ENCODE measurements around the gene FAM53C. TPM values are rescaled to one million over a fixed set of nuclear protein-coding genes. Genes with fewer than 3 reads are reported as not detected.

The FAM53C gene
- total RNA-seq, 1 donor from 2014 or later, result 53.6 TPM

- peak; percentile 63 to 82 for DNase-seq (ENCODE audit: low spot score in 2 of 2, unreplicated experiment in 2 of 2)
- Mint-ChIP-seq H3K27me3 (ENCODE audit: low read depth) (no peaks in the 10 kb centered on the region), H3K4me3 (peak overlapping the region; percentile 94), H3K4me1 (peaks cover 32% of the 10 kb centered on the region), H3K36me3 (peaks cover 8% of the 10 kb centered on the region), H3K9me3 (no peaks in the 10 kb centered on the region), H3K27ac (peak overlapping the region; percentile 99)
- TF ChIP-seq CTCF (IDR thresholded peaks at IDR 0.05; ENCODE audit: unreplicated experiment), result no peak
Measured at GRCh38 chr5:138336952-138337684, 948 bp upstream of the FAM53C start.

GRCh38 chr5:138338411-138339090 is 485 bp downstream of the FAM53C start:
- Mint-ChIP-seq H3K36me3 (peaks cover 12% of the 10 kb centered on the region), H3K4me3 (peak overlapping the region; percentile 94), H3K9me3 (no peaks in the 10 kb centered on the region), H3K27me3 (ENCODE audit: low read depth) (no peaks in the 10 kb centered on the region), H3K4me1 (peaks cover 31% of the 10 kb centered on the region), H3K27ac (peak overlapping the region; percentile 98)
- peak in 1 of 2 experiments; percentile 39 for DNase-seq (ENCODE audit: low spot score in 2 of 2, unreplicated experiment in 2 of 2)
- no peak for TF ChIP-seq CTCF (IDR thresholded peaks at IDR 0.05; ENCODE audit: unreplicated experiment)

GRCh38 chr5:138339091-138339456 is 1.0 kb downstream of the FAM53C start:
- Mint-ChIP-seq H3K27me3 (ENCODE audit: low read depth) (no peaks in the 10 kb centered on the region), H3K4me1 (peaks cover 31% of the 10 kb centered on the region), H3K9me3 (no peaks in the 10 kb centered on the region), H3K36me3 (peaks cover 16% of the 10 kb centered on the region), H3K27ac (peak overlapping the region; percentile 98), H3K4me3 (peak overlapping the region; percentile 94)
- TF ChIP-seq CTCF (IDR thresholded peaks at IDR 0.05; ENCODE audit: unreplicated experiment), result no peak
- no peak for DNase-seq (ENCODE audit: low spot score in 2 of 2, unreplicated experiment in 2 of 2)

- Mint-ChIP-seq H3K36me3 (peaks cover 19% of the 10 kb centered on the region), H3K4me1 (peaks cover 31% of the 10 kb centered on the region)
- no peak for DNase-seq (ENCODE audit: low spot score in 2 of 2, unreplicated experiment in 2 of 2)
Measured at GRCh38 chr5:138339464-138339863, 1.4 kb downstream of the FAM53C start.

GRCh38 chr5:138340008-138340407 is 1.9 kb downstream of the FAM53C start:
- H3K27me3 Mint-ChIP-seq (ENCODE audit: low read depth), result no peaks in the 10 kb centered on the region
- peaks cover 31% of the 10 kb centered on the region for H3K4me1 Mint-ChIP-seq
- peak overlapping the region; percentile 94 for H3K4me3 Mint-ChIP-seq
- no peak for TF ChIP-seq CTCF (IDR thresholded peaks at IDR 0.05; ENCODE audit: unreplicated experiment)
- H3K9me3 Mint-ChIP-seq, result no peaks in the 10 kb centered on the region
- no peak for DNase-seq (ENCODE audit: low spot score in 2 of 2, unreplicated experiment in 2 of 2)
- peaks cover 23% of the 10 kb centered on the region for H3K36me3 Mint-ChIP-seq
- H3K27ac Mint-ChIP-seq, result peak overlapping the region; percentile 98

More at GRCh38 chr5:138339464-138339863, 1.4 kb downstream of the FAM53C start:
- peak overlapping the region; percentile 94 for H3K4me3 Mint-ChIP-seq
- no peaks in the 10 kb centered on the region for H3K9me3 Mint-ChIP-seq
- no peak for TF ChIP-seq CTCF (IDR thresholded peaks at IDR 0.05; ENCODE audit: unreplicated experiment)
- peak overlapping the region; percentile 98 for H3K27ac Mint-ChIP-seq
- H3K27me3 Mint-ChIP-seq (ENCODE audit: low read depth), result no peaks in the 10 kb centered on the region

All from mesothelial cell of epicardium (in vitro differentiated cells).